ENCODE data around the gene EN1. TPM values are rescaled to one million over a fixed set of nuclear protein-coding genes. Genes with fewer than 3 reads are reported as not detected.

EN1 gene
- total RNA-seq, 6 donors from 2014 or later = 0.13 TPM; not detected in 5

- WGBS, 2 donors = 64 to 74% methylated on average over 4 of the region's 4 CpGs
- Histone ChIP-seq H3K4me1 (no peaks in the 10 kb centered on the region), H3K36me3 (no peaks in the 10 kb centered on the region), H3K27ac (no peak overlapping the region), H3K9me3 (no peaks in the 10 kb centered on the region), H3K4me3 (no peak overlapping the region), H3K27me3 (no peaks in the 10 kb centered on the region)
- ATAC-seq (ENCODE audit: low FRiP score in 2 of 2) = no peak
- DNase-seq = no peak
- TF ChIP-seq POLR2AphosphoS5 (IDR thresholded peaks at IDR 0.05) = no peak
- no peak for TF ChIP-seq CTCF (IDR thresholded peaks at IDR 0.05)
- no peak for TF ChIP-seq POLR2A (IDR thresholded peaks at IDR 0.05)
- no peak for TF ChIP-seq EP300 (IDR thresholded peaks at IDR 0.05)
These were observed 31.7 kb downstream of the EN1 start for GRCh38 chr2:118815731-118816130.

DNA sequence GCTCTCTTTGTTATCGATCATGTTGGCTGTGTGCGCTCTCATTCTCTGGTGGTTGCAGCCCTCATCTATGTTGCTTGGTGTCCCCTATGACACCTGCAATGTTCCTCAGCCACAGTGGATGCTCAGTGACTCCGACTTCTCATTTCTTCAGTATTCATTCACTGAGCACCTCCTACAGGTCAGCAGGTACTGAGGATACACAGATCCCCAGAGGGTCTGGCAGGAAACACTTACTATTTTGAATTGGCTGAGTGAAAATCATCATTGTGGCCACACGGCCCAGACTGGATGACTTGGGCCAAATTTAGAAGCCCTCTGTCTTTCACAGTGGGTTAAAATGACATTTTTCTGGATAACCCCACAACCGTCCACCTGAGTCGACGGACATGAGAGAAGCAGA lies 32.1 kb downstream of the EN1 start:
- WGBS, 2 donors = 87 to 91% methylated on average over 7 of the region's 7 CpGs
- H3K9me3 ChIP-seq = no peaks in the 10 kb centered on the region
- no peak overlapping the region for H3K4me3 ChIP-seq
- no peaks in the 10 kb centered on the region for H3K4me1 ChIP-seq
- H3K27me3 ChIP-seq = no peaks in the 10 kb centered on the region
- no peak overlapping the region for H3K27ac ChIP-seq
- TF ChIP-seq CTCF (IDR thresholded peaks at IDR 0.05) (no peak), EP300 (IDR thresholded peaks at IDR 0.05) (no peak)
- ATAC-seq (ENCODE audit: low FRiP score in 2 of 2) (no peak), DNase-seq (no peak)
- no peaks in the 10 kb centered on the region for H3K36me3 ChIP-seq

DNA sequence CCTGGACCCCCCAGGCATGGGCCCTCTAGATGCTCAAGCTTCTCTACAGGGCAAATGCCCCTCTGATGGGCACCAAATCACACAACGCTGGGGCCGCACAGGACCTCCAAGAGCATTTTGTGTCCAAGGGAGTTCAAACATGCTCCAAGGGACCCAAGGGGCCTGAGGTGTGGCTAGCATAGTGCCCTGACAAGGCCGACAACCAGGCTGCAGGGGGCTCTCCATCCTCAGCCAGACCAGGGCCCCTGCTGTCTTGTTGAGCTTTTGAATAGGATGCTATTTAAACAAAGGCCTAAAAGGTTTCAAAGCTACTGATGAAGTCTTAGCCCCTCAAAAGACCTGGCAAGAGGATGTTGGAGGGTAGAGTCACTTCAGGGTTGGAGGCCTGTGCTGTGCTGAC lies 33.1 kb downstream of the EN1 start:
- H3K27me3 ChIP-seq = no peaks in the 10 kb centered on the region
- no peaks in the 10 kb centered on the region for H3K4me1 ChIP-seq
- no peak overlapping the region for H3K4me3 ChIP-seq
- no peaks in the 10 kb centered on the region for H3K9me3 ChIP-seq
- no peak overlapping the region for H3K27ac ChIP-seq
- 71% methylated on average over 3 of the region's 3 CpGs; no CpG with 5 or more reads in 1 of the 2 donors for WGBS, 2 donors
- DNase-seq (no peak), ATAC-seq (ENCODE audit: low FRiP score in 2 of 2) (no peak)
- TF ChIP-seq CTCF (IDR thresholded peaks at IDR 0.05) = no peak
- TF ChIP-seq POLR2AphosphoS5 (IDR thresholded peaks at IDR 0.05) = no peak
- no peak for TF ChIP-seq EP300 (IDR thresholded peaks at IDR 0.05)
- TF ChIP-seq POLR2A (IDR thresholded peaks at IDR 0.05) = no peak
- H3K36me3 ChIP-seq = no peaks in the 10 kb centered on the region

- peaks cover 0 to 3% (median under 1%) of the 10 kb centered on the region in 4 donors for H3K27me3 ChIP-seq
- no peaks in the 10 kb centered on the region for H3K36me3 ChIP-seq
- ATAC-seq (ENCODE audit: low FRiP score in 2 of 2) (no peak), DNase-seq (peak in 1 of 2 donors; percentile 55)
- no peak for TF ChIP-seq POLR2AphosphoS5 (IDR thresholded peaks at IDR 0.05)
- TF ChIP-seq CTCF (IDR thresholded peaks at IDR 0.05) = no peak
- no peak for TF ChIP-seq POLR2A (IDR thresholded peaks at IDR 0.05)
- H3K4me3 ChIP-seq = no peak overlapping the region
- 43 to 53% methylated on average over 13 of the region's 13 CpGs for WGBS, 2 donors
- H3K9me3 ChIP-seq = no peaks in the 10 kb centered on the region
- no peak overlapping the region for H3K27ac ChIP-seq
- peaks cover 0 to under 1% (median 0%) of the 10 kb centered on the region in 4 donors for H3K4me1 ChIP-seq
These were observed 33.7 kb downstream of the EN1 start for GRCh38 chr2:118813601-118814339.

- H3K4me3 ChIP-seq = no peak overlapping the region
- peaks cover 0 to 7% (median under 1%) of the 10 kb centered on the region in 4 donors for H3K4me1 ChIP-seq
- no peaks in the 10 kb centered on the region for H3K9me3 ChIP-seq
- DNase-seq = no peak
- WGBS, 2 donors = 46 to 50% methylated on average over 8 of the region's 8 CpGs
- H3K27me3 ChIP-seq = peaks cover 0 to 8% (median 3%) of the 10 kb centered on the region in 4 donors
- no peaks in the 10 kb centered on the region for H3K36me3 ChIP-seq
- ATAC-seq (ENCODE audit: low FRiP score in 2 of 2) = no peak
- TF ChIP-seq CTCF (IDR thresholded peaks at IDR 0.05) = no peak
- TF ChIP-seq EP300 (IDR thresholded peaks at IDR 0.05) = no peak
- no peak for TF ChIP-seq POLR2A (IDR thresholded peaks at IDR 0.05)
- no peak for TF ChIP-seq POLR2AphosphoS5 (IDR thresholded peaks at IDR 0.05)
- no peak overlapping the region for H3K27ac ChIP-seq
These were observed 34.3 kb downstream of the EN1 start for GRCh38 chr2:118813111-118813510.

Data from upper lobe of left lung (tissue), 6 donors.